KMS-11 (cell line): ENCODE measurements around the gene RTL10.

Experiments used
- H2AFZ ChIP-seq: fragments of 200-600 bp; sonication (generic); 2 replicates; pipeline ENCODE4 v1.6.1; 2016; ENCODE audit warnings: antibody characterized with exemption, mixed run types, low read depth
- H3K27ac ChIP-seq: fragments of 200-600 bp; sonication (generic); 2 replicates; pipeline ENCODE4 v1.6.1; 2016; ENCODE audit warnings: mild to moderate bottlenecking, mixed run types
- H3K27me3 ChIP-seq: fragments of 200-600 bp; sonication (generic); 2 replicates; pipeline ENCODE4 v1.6.1; 2017; ENCODE audit warnings: mild to moderate bottlenecking, low read depth, mixed run types, moderate library complexity; ENCODE audit not compliant: insufficient read depth
- H3K36me3 ChIP-seq: fragments of 200-600 bp; sonication (generic); 2 replicates; pipeline ENCODE4 v1.6.1; 2017; ENCODE audit warnings: mild to moderate bottlenecking, mixed run types; ENCODE audit not compliant: insufficient read depth
- H3K4me1 ChIP-seq: fragments of 200-600 bp; sonication (generic); 2 replicates; pipeline ENCODE4 v1.6.1; 2016; ENCODE audit warnings: mild to moderate bottlenecking, low read depth, mixed run types; ENCODE audit not compliant: poor library complexity, severe bottlenecking
- H3K4me2 ChIP-seq: fragments of 200-600 bp; sonication (generic); 2 replicates; pipeline ENCODE4 v1.7.0; 2016; ENCODE audit warnings: mild to moderate bottlenecking, mixed run types
- H3K4me3 ChIP-seq: fragments of 200-600 bp; sonication (generic); IDR thresholded peaks from 2 replicates; pipeline ENCODE4 v1.6.1; 2017; ENCODE audit warnings: low read depth, low read length, mixed read lengths; ENCODE audit not compliant: insufficient read depth
- H3K79me2 ChIP-seq: fragments of 200-600 bp; sonication (generic); 2 replicates; pipeline ENCODE4 v1.6.1; 2016; ENCODE audit warnings: low read depth, mixed run types; ENCODE audit not compliant: insufficient read depth
- H3K9ac ChIP-seq: fragments of 200-600 bp; sonication (generic); 2 replicates; pipeline ENCODE4 v1.6.1; 2016; ENCODE audit warnings: mild to moderate bottlenecking, mixed run types
- H4K20me1 ChIP-seq: fragments of 200-600 bp; sonication (generic); 2 replicates; pipeline ENCODE4 v1.6.1; 2016; ENCODE audit warnings: mild to moderate bottlenecking, mixed run types; ENCODE audit not compliant: insufficient read depth
- CTCF ChIP-seq: fragments of 200-600 bp; sonication (generic); conservative IDR thresholded peaks from 2 replicates; pipeline ENCODE4 v1.6.1; 2017; ENCODE audit warnings: low read depth, mild to moderate bottlenecking, antibody characterized with exemption, low read length, moderate library complexity, mixed read lengths

RTL10 gene

GRCh38 chr22:19873960-19874306 lies 19.3 kb upstream of the RTL10 start:
- no peak overlapping the region for H3K27ac ChIP-seq
- no peak overlapping the region for H3K9ac ChIP-seq
- H3K79me2 ChIP-seq, result no peaks in the 10 kb centered on the region
- TF ChIP-seq CTCF, result no peak
- H3K4me1 ChIP-seq, result no peaks in the 10 kb centered on the region
- H3K27me3 ChIP-seq, result no peaks in the 10 kb centered on the region
- H3K4me2 ChIP-seq, result no peak overlapping the region
- no peaks in the 10 kb centered on the region for H4K20me1 ChIP-seq
- no peak overlapping the region for H2AFZ ChIP-seq
- H3K4me3 ChIP-seq, result no peak overlapping the region
- H3K36me3 ChIP-seq, result no peaks in the 10 kb centered on the region

GRCh38 chr22:19873138-19873959 lies 18.7 kb upstream of the RTL10 start:
- no peak for TF ChIP-seq CTCF
- Histone ChIP-seq H3K4me3 (no peak overlapping the region), H3K27me3 (no peaks in the 10 kb centered on the region), H3K4me2 (no peak overlapping the region), H3K79me2 (no peaks in the 10 kb centered on the region), H3K9ac (no peak overlapping the region), H2AFZ (no peak overlapping the region), H4K20me1 (no peaks in the 10 kb centered on the region), H3K4me1 (no peaks in the 10 kb centered on the region), H3K27ac (no peak overlapping the region), H3K36me3 (no peaks in the 10 kb centered on the region)

DNA sequence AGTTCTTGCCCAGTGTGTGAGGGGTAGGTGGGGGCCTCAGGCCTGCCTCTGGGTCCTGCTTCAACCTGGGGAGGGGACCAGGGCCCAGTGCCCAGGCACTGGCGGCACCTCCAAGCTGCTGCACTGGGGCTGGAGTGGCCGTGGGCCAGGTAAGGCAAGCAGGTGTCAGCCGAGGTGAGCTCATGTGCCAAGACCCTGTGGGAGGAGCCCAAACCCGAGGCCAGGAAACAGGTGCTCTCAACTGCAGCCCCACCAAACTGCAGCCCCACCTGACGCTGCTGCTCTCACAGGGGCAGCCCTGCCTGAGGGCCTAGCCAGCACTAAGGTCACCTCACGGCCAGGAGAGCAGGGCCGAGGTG lies 18.1 kb upstream of the RTL10 start:
- Histone ChIP-seq H3K4me3 (no peak overlapping the region), H2AFZ (no peak overlapping the region), H4K20me1 (no peaks in the 10 kb centered on the region), H3K27ac (no peak overlapping the region), H3K36me3 (no peaks in the 10 kb centered on the region), H3K79me2 (no peaks in the 10 kb centered on the region), H3K27me3 (no peaks in the 10 kb centered on the region), H3K4me2 (no peak overlapping the region), H3K4me1 (no peaks in the 10 kb centered on the region), H3K9ac (no peak overlapping the region)
- TF ChIP-seq CTCF, result no peak

GRCh38 chr22:19871845-19872778 lies 17.4 kb upstream of the RTL10 start:
- no peaks in the 10 kb centered on the region for H3K4me1 ChIP-seq
- no peak overlapping the region for H2AFZ ChIP-seq
- H3K79me2 ChIP-seq, result no peaks in the 10 kb centered on the region
- no peaks in the 10 kb centered on the region for H3K36me3 ChIP-seq
- no peak for TF ChIP-seq CTCF
- no peak overlapping the region for H3K9ac ChIP-seq
- H3K4me3 ChIP-seq, result no peak overlapping the region
- H3K27me3 ChIP-seq, result no peaks in the 10 kb centered on the region
- no peaks in the 10 kb centered on the region for H4K20me1 ChIP-seq
- H3K4me2 ChIP-seq, result no peak overlapping the region
- H3K27ac ChIP-seq, result no peak overlapping the region
